HFF-Myc (cell line): Measurements from ENCODE around the gene MLN.

ENCODE experiments used
- DNase-seq: peaks from one replicate; pipeline ENCODE4 v3.0.0-alpha.2; 2011; ENCODE audit warnings: low read depth; ENCODE audit errors: extremely low read depth
- H3K4me3 ChIP-seq: replicated peaks from 2 replicates; pipeline ENCODE4 v1.5.1; 2011; ENCODE audit warnings: low read depth, mild to moderate bottlenecking, control low read depth, low read length
- CTCF ChIP-seq: IDR thresholded peaks from 2 replicates; pipeline ENCODE4 v1.5.1; 2012; ENCODE audit warnings: mild to moderate bottlenecking, low read depth, low read length, control low read depth; ENCODE audit errors: missing control alignments

The MLN gene

GRCh38 chr6:33777398-33778388 lies 26.1 kb downstream of the MLN start:
- DNase-seq: no peak
- TF ChIP-seq CTCF: no peak
- H3K4me3 ChIP-seq: no peak overlapping the region

GRCh38 chr6:33776764-33777163 lies 27.0 kb downstream of the MLN start:
- no peak for TF ChIP-seq CTCF
- DNase-seq: no peak
- H3K4me3 ChIP-seq: no peak overlapping the region

- no peak for DNase-seq
- no peak overlapping the region for H3K4me3 ChIP-seq
- no peak for TF ChIP-seq CTCF
Measured at GRCh38 chr6:33776186-33776585, 27.6 kb downstream of the MLN start.

- no peak for TF ChIP-seq CTCF
- no peak for DNase-seq
- no peak overlapping the region for H3K4me3 ChIP-seq
Measured at GRCh38 chr6:33774774-33775173, 29.0 kb downstream of the MLN start.

- no peak overlapping the region for H3K4me3 ChIP-seq
- no peak for DNase-seq
- no peak for TF ChIP-seq CTCF
Measured at GRCh38 chr6:33772902-33773472, 30.8 kb downstream of the MLN start.

- no peak for DNase-seq
- no peak for TF ChIP-seq CTCF
- H3K4me3 ChIP-seq: no peak overlapping the region
Measured at GRCh38 chr6:33772082-33772830, 31.5 kb downstream of the MLN start.
